NCI-H1092 (cell line): ENCODE data around the gene KLF9.

ENCODE experiments used
- DNase-seq: peaks from one replicate; lab custom pipeline; 2025; lab: John Stamatoyannopoulos, UW

KLF9 gene

DNA sequence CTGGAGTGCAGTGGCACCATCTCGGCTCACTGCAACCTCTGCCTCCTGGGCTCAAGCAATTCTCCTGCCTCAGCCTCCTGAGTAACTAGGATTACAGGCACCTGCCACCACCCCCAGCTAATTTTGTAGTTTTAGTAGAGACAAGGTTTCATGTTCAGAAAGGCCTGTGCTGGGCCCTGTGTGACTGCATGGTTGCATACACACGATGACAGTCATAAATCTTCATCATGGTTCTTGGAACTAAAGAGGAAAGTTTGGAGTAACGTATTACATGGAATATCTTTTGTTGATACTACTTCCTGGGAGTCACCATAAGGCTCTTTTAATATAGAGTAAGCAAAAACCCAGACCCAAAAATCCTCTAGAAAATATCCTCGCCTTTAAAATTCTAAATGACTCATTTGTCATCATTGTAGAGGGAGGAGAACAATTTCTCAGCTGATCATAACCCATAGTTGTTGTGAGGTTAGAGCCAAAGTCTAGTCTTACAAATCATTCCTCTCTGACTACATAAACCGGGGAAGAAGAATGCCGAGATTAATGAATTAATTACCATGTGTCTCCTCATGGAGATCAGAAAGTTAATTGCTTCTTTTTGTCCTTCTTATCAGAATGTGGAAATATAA, 47.0 kb downstream of the KLF9 start:
- no peak for DNase-seq

DNA sequence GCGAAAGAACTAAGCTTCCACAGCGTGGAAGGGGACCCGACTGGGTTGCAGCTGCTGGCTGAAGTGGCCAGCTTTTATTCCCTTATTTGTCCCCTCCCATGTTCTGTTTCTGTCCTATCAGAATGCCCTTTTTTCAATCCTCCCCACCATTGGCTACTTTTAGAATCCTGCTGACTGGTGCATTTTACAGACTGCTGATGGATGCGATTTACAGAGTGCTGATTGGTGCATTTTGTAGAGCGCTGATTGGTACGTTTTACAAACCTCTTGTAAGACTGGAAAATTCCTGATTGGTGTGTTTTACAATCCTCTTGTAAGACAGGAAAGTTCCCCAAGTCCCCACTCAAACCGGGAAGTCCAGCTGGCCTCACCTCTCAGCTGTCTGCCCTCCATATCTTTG, 50.7 kb downstream of the KLF9 start:
- no peak for DNase-seq

DNA sequence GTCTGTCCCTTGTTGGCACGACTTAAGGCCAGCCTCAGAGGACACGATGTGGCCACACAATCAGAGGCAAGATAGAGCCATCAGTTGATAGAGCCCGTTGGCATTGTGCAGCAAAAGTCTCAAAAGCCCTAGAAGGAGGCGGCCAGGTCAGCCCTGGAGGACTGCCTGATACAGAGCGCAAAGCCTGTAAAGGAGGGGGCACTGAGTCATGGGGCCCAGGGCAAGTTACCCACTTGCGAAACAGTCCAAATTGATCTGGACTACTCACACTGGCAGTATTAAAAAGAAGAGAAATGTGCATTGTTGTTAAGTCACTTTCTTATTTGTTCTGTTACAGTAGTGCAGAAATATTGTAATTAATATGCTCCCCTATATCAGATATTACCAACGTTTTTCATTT, 51.5 kb downstream of the KLF9 start:
- DNase-seq, result no peak

DNA sequence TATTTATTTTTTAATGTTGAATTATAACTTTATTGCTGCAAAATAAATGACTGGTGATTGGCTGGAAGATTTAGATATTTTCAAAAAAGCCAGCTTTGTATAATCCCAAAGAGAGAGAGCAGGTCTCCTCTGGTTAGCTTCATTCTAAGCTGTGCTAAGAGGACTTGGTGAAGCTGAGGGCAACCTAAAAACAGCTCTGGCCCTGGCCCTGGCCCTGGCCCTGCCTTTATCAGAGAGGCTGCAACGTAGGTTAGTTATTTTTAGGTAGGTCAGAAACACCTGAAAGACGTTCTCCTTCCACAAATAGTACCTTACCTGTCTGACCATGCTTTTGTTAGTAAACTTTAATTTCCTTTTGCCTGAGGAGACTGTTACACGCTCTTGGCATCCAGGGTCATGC, 58.7 kb downstream of the KLF9 start:
- no peak for DNase-seq

DNA sequence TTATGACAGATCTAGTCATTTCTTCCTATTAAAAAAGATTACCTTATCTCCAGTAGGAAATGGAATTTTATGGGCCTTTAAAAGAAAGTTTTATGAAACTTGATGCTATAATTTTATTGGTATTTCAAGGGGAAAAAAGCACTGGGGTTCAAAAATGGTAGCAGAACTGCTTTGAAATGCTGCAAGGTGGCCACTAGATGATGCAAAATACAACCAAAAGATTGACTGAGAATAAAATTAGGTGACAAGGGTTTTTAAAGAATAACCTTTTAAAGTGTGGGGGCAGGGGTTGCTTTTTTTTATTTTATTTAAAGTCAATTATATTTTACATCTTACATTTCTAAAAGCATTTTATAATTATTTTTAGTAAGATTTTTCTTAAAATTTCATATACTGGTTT, 61.7 kb downstream of the KLF9 start:
- no peak for DNase-seq

DNA sequence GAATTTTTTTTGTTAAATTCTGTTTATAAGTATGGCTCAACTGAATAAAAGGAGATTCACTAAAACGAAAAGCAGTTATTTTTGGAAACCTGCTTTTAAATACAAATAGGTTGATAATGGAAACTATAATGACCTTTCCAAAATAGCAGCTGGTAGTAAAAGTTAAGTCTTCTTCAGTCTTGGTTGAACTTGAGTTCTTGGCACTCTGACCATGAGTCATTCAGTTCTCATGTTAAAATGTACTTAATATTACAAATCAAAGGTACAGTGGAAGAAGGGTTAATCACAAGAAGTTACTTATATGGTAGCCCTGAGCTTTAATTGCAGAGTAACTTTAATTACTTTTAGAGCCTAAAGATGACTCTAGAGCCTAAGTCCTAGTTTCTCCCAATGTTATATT, 62.1 kb downstream of the KLF9 start:
- DNase-seq, result no peak

DNA sequence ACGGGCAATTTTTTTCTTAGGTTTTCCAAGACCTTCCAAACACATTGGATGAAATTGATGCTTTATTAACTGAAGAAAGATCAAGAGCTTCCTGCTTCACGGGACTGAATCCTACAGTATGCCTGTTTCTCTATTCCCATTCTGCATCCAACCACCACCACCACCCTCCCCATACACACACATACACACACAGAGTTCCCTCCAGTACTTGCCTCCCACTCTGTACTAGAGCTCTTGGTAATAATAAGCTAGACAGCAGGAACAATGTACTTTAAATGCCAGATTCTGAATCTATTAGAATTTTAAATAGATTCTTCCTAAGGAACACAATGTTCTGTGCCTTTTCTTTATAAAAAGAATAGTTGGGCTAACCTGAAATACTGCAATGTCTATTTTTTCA, 67.4 kb downstream of the KLF9 start:
- no peak for DNase-seq

DNA sequence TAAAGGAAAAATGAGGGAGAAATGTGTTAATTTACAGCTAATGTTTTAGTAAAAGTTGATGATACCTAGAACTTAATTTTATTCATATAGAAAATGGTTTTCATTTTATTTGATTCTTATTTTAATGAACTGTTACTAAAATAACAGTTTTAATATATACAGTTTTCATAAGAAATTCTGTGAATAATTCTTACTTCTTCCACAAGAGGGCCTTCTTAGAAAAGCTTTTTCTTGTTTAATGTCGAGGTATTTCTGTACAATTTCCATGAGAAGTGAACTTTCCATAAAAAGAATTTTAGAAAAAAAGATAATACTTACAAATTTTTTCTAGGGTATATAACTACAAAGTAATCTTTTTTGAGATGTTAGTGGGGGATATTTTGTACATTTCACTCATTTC, 73.9 kb downstream of the KLF9 start:
- no peak for DNase-seq
